Fibroblast of lung (primary cell): ENCODE results near the gene EYA2. TPM values are rescaled to one million over a fixed set of nuclear protein-coding genes. Genes with fewer than 3 reads are reported as not detected.

Experiments
- DNase-seq, 2 donors: peaks; one replicate each; pipeline versions ENCODE4 v3.0.0 to v3.0.0-alpha.2; 2010; ENCODE audit warnings: low read depth in 2 of 2
- H2AFZ ChIP-seq: 2 replicates; pipeline ENCODE4 v1.5.1; 2012; ENCODE audit warnings: low read length, control low read depth, inconsistent platforms
- H3K27ac ChIP-seq: 2 replicates; pipeline ENCODE4 v1.5.1; 2011; ENCODE audit warnings: low read length, control low read depth; ENCODE audit not compliant: insufficient read depth
- H3K27me3 ChIP-seq: 2 replicates; pipeline ENCODE4 v1.5.1; 2011; ENCODE audit warnings: mild to moderate bottlenecking, low read length; ENCODE audit not compliant: control insufficient read depth, insufficient read depth
- H3K36me3 ChIP-seq: 2 replicates; pipeline ENCODE4 v1.5.1; 2011; ENCODE audit warnings: low read length; ENCODE audit not compliant: control insufficient read depth, insufficient read depth
- H3K4me1 ChIP-seq: 2 replicates; pipeline ENCODE4 v1.5.1; 2011; ENCODE audit warnings: low read length; ENCODE audit not compliant: control insufficient read depth, insufficient read depth; ENCODE audit errors: extremely low read depth
- H3K4me2 ChIP-seq: 2 replicates; pipeline ENCODE4 v1.5.1; 2011; ENCODE audit warnings: low read length, control low read depth; ENCODE audit not compliant: insufficient read depth; ENCODE audit errors: extremely low read depth
- H3K4me3 ChIP-seq, 4 experiments: fragments of 200-600 bp in 1 of 4; sonication (generic) in 1 of 4; replicated peaks in 1 of 4; 2 replicates each; pipeline ENCODE4 v1.5.1; 2011 to 2016; ENCODE audit warnings: low read length in 4 of 4, low read depth in 3 of 4, mild to moderate bottlenecking in 3 of 4, control low read depth in 2 of 4, inconsistent platforms in 1 of 4, mixed read lengths in 1 of 4; ENCODE audit not compliant: insufficient read depth in 1 of 4; ENCODE audit errors: control extremely low read depth in 1 of 4
- H3K79me2 ChIP-seq: 2 replicates; pipeline ENCODE4 v1.5.1; 2012; ENCODE audit warnings: mild to moderate bottlenecking, low read length, inconsistent platforms; ENCODE audit not compliant: control insufficient read depth, insufficient read depth
- H3K9ac ChIP-seq: 2 replicates; pipeline ENCODE4 v1.5.1; 2011; ENCODE audit warnings: mild to moderate bottlenecking, low read length, control low read depth; ENCODE audit not compliant: insufficient read depth
- H3K9me3 ChIP-seq: 2 replicates; pipeline ENCODE4 v1.5.1; 2012; ENCODE audit warnings: low read depth, low read length; ENCODE audit not compliant: control insufficient read depth, insufficient read depth
- H4K20me1 ChIP-seq: 2 replicates; pipeline ENCODE4 v1.5.1; 2011; ENCODE audit warnings: low read length; ENCODE audit not compliant: control insufficient read depth, insufficient read depth; ENCODE audit errors: extremely low read depth
- EZH2 ChIP-seq: IDR thresholded peaks from 2 replicates; pipeline ENCODE4 v1.5.1; 2012; ENCODE audit warnings: low read length, control low read depth, mild to moderate bottlenecking; ENCODE audit errors: missing control alignments
- polyA plus RNA-seq, 2 donors: library from polyadenylated mRNA; depleted of rRNA in 1 of 2; stranded (reverse) in 1 of 2; unstranded in 1 of 2; fragments of >200 nt; gene quantifications; 2 replicates each; pipeline ENCODE4 v1.2.1, GENCODE V29; 2011 to 2012; ENCODE audit warnings: missing spikeins in 1 of 2
- total RNA-seq: library from RNA; depleted of rRNA; stranded (reverse); fragments of >200 nt; gene quantifications from 2 replicates; pipeline ENCODE4 v1.2.1, GENCODE V29; 2014
- TF ChIP-seq, protein P1 (sequence below), 2 donors: IDR thresholded peaks in 1 of 2; conservative IDR thresholded peaks in 1 of 2; 1 replicate in 1 of 2; 2 replicates in 1 of 2; pipeline ENCODE4 v1.5.1; 2011 to 2012; ENCODE audit warnings: low read length in 2 of 2, control low read depth in 1 of 2, inconsistent platforms in 1 of 2, low read depth in 1 of 2, mild to moderate bottlenecking in 1 of 2

The EYA2 gene
- total and polyA plus RNA-seq, 2 donors (not counting 1 experiment from before 2014, with no cell fraction given) = 0.37 to 1.7 TPM

DNA sequence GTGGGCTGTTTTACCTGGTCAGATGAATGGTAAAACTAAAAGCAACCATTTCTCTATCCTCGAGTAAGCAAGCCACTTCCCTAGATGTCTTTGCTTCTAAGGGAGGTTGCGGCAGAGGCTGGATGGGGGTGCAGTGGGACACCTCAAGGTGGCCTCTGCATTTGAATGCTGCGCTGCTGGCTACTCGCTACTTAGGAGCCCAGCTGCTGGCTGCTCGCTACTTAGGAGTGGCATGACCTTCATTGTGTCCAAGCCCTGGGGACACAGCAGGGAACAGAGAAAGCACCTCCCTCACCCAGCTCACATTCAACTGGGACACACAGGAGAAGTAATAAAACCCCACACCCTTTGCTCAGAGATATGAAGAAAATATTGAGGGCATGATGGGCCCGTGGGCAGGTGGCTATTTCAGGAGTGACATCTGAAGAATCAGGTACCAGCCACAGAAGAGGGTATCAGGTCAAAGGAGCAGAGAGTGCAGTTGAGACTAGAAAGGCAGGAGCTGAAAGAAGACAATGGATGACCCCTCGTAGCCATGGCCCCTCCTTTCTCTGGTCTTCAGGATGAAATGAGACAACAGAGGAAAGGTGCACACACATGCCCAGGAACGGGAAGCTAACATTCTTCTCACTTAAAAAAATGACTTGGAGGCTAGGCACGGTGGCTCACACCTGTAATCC is 312.5 kb downstream of the EYA2 start:
- Histone ChIP-seq H3K27me3 (no peaks in the 10 kb centered on the region), H3K9ac (no peak overlapping the region), H3K9me3 (no peaks in the 10 kb centered on the region), H3K27ac (no peak overlapping the region), H3K4me2 (no peak overlapping the region), H3K4me3 (no peak overlapping the region), H3K36me3 (peaks cover 13% of the 10 kb centered on the region), H3K79me2 (no peaks in the 10 kb centered on the region), H2AFZ (no peak overlapping the region), H3K4me1 (no peaks in the 10 kb centered on the region), H4K20me1 (no peaks in the 10 kb centered on the region)
- DNase-seq = no peak
- TF ChIP-seq, protein P1, sequence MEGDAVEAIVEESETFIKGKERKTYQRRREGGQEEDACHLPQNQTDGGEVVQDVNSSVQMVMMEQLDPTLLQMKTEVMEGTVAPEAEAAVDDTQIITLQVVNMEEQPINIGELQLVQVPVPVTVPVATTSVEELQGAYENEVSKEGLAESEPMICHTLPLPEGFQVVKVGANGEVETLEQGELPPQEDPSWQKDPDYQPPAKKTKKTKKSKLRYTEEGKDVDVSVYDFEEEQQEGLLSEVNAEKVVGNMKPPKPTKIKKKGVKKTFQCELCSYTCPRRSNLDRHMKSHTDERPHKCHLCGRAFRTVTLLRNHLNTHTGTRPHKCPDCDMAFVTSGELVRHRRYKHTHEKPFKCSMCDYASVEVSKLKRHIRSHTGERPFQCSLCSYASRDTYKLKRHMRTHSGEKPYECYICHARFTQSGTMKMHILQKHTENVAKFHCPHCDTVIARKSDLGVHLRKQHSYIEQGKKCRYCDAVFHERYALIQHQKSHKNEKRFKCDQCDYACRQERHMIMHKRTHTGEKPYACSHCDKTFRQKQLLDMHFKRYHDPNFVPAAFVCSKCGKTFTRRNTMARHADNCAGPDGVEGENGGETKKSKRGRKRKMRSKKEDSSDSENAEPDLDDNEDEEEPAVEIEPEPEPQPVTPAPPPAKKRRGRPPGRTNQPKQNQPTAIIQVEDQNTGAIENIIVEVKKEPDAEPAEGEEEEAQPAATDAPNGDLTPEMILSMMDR (conservative IDR thresholded peaks at IDR 0.05 in 1 of 2, IDR thresholded peaks at IDR 0.05 in 1 of 2; ENCODE audit: low read depth in 1 of 2, low read length in 2 of 2) = no peak
- no peak for TF ChIP-seq EZH2

- Histone ChIP-seq H3K4me2 (no peak overlapping the region), H4K20me1 (no peaks in the 10 kb centered on the region), H3K36me3 (peaks cover 15% of the 10 kb centered on the region), H2AFZ (no peak overlapping the region), H3K79me2 (no peaks in the 10 kb centered on the region), H3K4me3 (no peak overlapping the region), H3K4me1 (no peaks in the 10 kb centered on the region), H3K9ac (no peak overlapping the region), H3K27me3 (no peaks in the 10 kb centered on the region), H3K27ac (no peak overlapping the region), H3K9me3 (no peaks in the 10 kb centered on the region)
- DNase-seq = no peak
- TF ChIP-seq EZH2 = no peak
- TF ChIP-seq, protein P1 (conservative IDR thresholded peaks at IDR 0.05 in 1 of 2, IDR thresholded peaks at IDR 0.05 in 1 of 2; ENCODE audit: low read depth in 1 of 2, low read length in 2 of 2) = no peak
Observed at GRCh38 chr20:47208534-47209174, 314.0 kb downstream of the EYA2 start.

DNA sequence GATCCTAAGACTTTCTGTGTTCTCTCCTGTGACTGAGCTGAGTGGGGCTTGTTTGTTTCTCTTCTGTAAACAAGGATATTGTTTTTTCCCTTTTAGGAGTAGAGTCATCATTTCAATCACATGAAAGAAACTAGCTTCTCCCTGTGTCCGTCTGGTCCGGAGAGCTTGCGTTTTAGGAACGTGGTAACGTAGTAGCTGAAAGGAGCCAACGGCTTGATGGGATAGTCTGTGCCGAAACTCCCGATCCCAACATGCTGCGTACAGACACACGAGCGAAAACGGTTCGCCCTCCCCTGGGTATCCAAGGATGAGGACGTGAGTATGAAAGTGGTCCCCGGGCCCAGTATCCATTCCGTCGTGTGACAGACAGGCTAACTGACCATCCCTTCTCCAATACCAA is 315.3 kb downstream of the EYA2 start:
- no peak for DNase-seq
- no peaks in the 10 kb centered on the region for H3K27me3 ChIP-seq
- peaks cover 15% of the 10 kb centered on the region for H3K36me3 ChIP-seq

More for the DNA sequence above, 315.3 kb downstream of the EYA2 start:
- no peaks in the 10 kb centered on the region for H3K79me2 ChIP-seq
- H3K9ac ChIP-seq = no peak overlapping the region
- H3K4me3 ChIP-seq = no peak overlapping the region
- no peak overlapping the region for H3K4me2 ChIP-seq
- no peaks in the 10 kb centered on the region for H3K4me1 ChIP-seq
- no peaks in the 10 kb centered on the region for H4K20me1 ChIP-seq
- no peaks in the 10 kb centered on the region for H3K9me3 ChIP-seq
- no peak overlapping the region for H3K27ac ChIP-seq
- no peak overlapping the region for H2AFZ ChIP-seq
- TF ChIP-seq, protein P1 (conservative IDR thresholded peaks at IDR 0.05 in 1 of 2, IDR thresholded peaks at IDR 0.05 in 1 of 2; ENCODE audit: low read depth in 1 of 2, low read length in 2 of 2) = no peak
- no peak for TF ChIP-seq EZH2
